HL-60 (cell line): ENCODE data around the gene ADO.

Experiments
- DNase-seq, 2 experiments: peaks; one replicate each; pipeline ENCODE4 v3.0.0-alpha.2; 2010 to 2020; ENCODE audit warnings: low read depth in 1 of 2, low spot score in 1 of 2
- H3K27ac ChIP-seq: fragments of 250-450 bp; sonication (Bioruptor Pico); replicated peaks from 2 replicates; pipeline ENCODE4 v1.5.1; 2020; ENCODE audit warnings: mild to moderate bottlenecking, moderate library complexity
- H3K27me3 ChIP-seq: fragments of 250-450 bp; sonication (Bioruptor Pico); 2 replicates; pipeline ENCODE4 v1.5.1; 2021; ENCODE audit warnings: mild to moderate bottlenecking, moderate library complexity; ENCODE audit not compliant: insufficient read depth, poor library complexity, severe bottlenecking
- H3K4me3 ChIP-seq: replicated peaks from 2 replicates; pipeline ENCODE4 v1.5.1; 2011; ENCODE audit warnings: mild to moderate bottlenecking, control low read depth, low read length; ENCODE audit not compliant: insufficient read depth
- CTCF ChIP-seq: IDR thresholded peaks from one replicate; pipeline ENCODE4 v1.5.1; 2011; ENCODE audit warnings: low read length, control low read depth, inconsistent platforms; ENCODE audit not compliant: insufficient read depth
- GABPA ChIP-seq: IDR thresholded peaks from 2 replicates; pipeline ENCODE4 v1.6.1; 2012; ENCODE audit warnings: low read depth
- POLR2AphosphoS5 ChIP-seq: IDR thresholded peaks from 2 replicates; pipeline ENCODE4 v1.6.1; 2012; ENCODE audit warnings: low read depth
- REST ChIP-seq: IDR thresholded peaks from 2 replicates; pipeline ENCODE4 v1.6.1; 2012; ENCODE audit warnings: low read depth; ENCODE audit not compliant: insufficient replicate concordance
- SPI1 ChIP-seq: IDR thresholded peaks from 2 replicates; pipeline ENCODE4 v1.6.1; 2012; ENCODE audit warnings: low read depth, mild to moderate bottlenecking, borderline replicate concordance

ADO gene

GRCh38 chr10:62826273-62826672 is 21.8 kb downstream of the ADO start:
- no peak for TF ChIP-seq CTCF
- TF ChIP-seq POLR2AphosphoS5, result no peak
- TF ChIP-seq GABPA, result no peak
- TF ChIP-seq SPI1, result no peak
- no peak overlapping the region for H3K27ac ChIP-seq
- H3K4me3 ChIP-seq, result no peak overlapping the region
- H3K27me3 ChIP-seq, result no peaks in the 10 kb centered on the region
- no peak for DNase-seq

DNA sequence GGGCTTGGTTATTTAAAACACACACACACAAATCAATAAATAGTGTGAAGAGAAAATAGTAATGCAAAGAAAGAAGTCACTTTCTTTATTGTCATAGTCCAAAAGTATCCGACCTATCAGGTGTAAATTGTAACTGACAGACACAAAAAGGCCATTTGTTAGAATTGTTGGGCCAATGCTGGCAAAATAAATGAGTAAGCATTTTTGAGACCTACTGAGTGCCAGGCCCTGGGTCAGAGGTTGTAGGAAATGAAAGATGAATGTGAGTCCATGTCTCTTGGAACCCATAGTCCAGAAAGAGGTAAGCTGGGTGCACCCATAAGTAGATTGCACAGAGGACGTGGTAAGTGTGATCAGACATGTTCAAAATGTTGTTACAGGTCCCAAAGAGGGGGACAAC is 25.1 kb downstream of the ADO start:
- no peak for DNase-seq
- no peak overlapping the region for H3K4me3 ChIP-seq
- TF ChIP-seq POLR2AphosphoS5 (no peak), SPI1 (no peak), GABPA (no peak)
- no peaks in the 10 kb centered on the region for H3K27me3 ChIP-seq
- no peak overlapping the region for H3K27ac ChIP-seq

DNA sequence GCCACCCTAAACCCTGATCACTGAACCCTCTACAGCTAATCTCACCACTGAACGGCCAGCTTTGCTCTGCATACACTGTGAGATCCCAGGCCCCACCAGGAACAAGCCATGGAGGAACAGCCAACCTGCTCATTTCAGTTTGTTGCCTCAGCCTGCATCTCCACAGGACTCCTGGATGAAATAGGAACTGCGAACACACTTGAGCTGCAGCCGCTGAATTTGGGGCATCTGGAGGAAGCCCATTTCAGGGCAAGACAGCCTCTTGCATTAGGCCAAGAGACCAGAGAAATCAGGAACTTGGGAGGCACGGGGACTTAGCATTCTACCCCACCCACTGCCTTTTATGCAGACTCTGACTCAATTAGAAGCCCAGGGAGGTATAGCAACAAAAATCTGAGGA is 26.2 kb downstream of the ADO start:
- Histone ChIP-seq H3K27me3 (no peaks in the 10 kb centered on the region), H3K27ac (no peak overlapping the region), H3K4me3 (no peak overlapping the region)
- TF ChIP-seq SPI1 (peak; percentile 28; the same call in 1 of the 2 replicates), REST (no peak)
- DNase-seq, result peak in 1 of 2 experiments; percentile 41

- Histone ChIP-seq H3K27me3 (no peaks in the 10 kb centered on the region), H3K4me3 (no peak overlapping the region), H3K27ac (no peak overlapping the region)
- no peak for TF ChIP-seq CTCF
- no peak for TF ChIP-seq POLR2AphosphoS5
- no peak for TF ChIP-seq REST
- no peak for TF ChIP-seq GABPA
- DNase-seq, result no peak
Observed at GRCh38 chr10:62831346-62831745, 26.8 kb downstream of the ADO start.

GRCh38 chr10:62839590-62839989 is 35.1 kb downstream of the ADO start:
- TF ChIP-seq GABPA, result no peak
- TF ChIP-seq REST, result no peak
- TF ChIP-seq CTCF, result no peak
- TF ChIP-seq POLR2AphosphoS5, result no peak
- TF ChIP-seq SPI1, result no peak
- no peak for DNase-seq
- H3K27me3 ChIP-seq, result no peaks in the 10 kb centered on the region
- H3K27ac ChIP-seq, result no peak overlapping the region
- no peak overlapping the region for H3K4me3 ChIP-seq
